ENCODE data around the gene SLC6A8.
"Not testable (repeated sequence)": the region's sequence is repeated elsewhere in the genome, so short reads cannot be mapped to it uniquely, and the experiment has no call there.

SLC6A8 gene

GRCh38 chrX:153700376-153700945 lies 12.7 kb downstream of the SLC6A8 start:
- peak overlapping the region; percentile 47 for H3K27ac ChIP-seq
- TF ChIP-seq CTCF (conservative IDR thresholded peaks at IDR 0.05; ENCODE audit: low read depth) = no peak

GRCh38 chrX:153700967-153701366 lies 13.2 kb downstream of the SLC6A8 start:
- H3K27ac ChIP-seq = peak overlapping the region; percentile 47; the same call in 1 of the 2 replicates
- DNase-seq (ENCODE audit: low spot score) = no peak
- no peak for TF ChIP-seq CTCF (conservative IDR thresholded peaks at IDR 0.05; ENCODE audit: low read depth)
- ChIA-PET CTCF (no interaction called here), POLR2A (ENCODE audit: low non-redundant PET) (no interaction called here)

More at GRCh38 chrX:153700376-153700945, 12.7 kb downstream of the SLC6A8 start:
- no peak for DNase-seq (ENCODE audit: low spot score)
- ChIA-PET CTCF (no interaction called here), POLR2A (ENCODE audit: low non-redundant PET) (no interaction called here)

- ChIA-PET CTCF (no interaction called here), POLR2A (ENCODE audit: low non-redundant PET) (no interaction called here)
- no peak for TF ChIP-seq CTCF (conservative IDR thresholded peaks at IDR 0.05; ENCODE audit: low read depth)
- no peak overlapping the region for H3K27ac ChIP-seq
- no peak for DNase-seq (ENCODE audit: low spot score)
Observed at GRCh38 chrX:153701706-153702105, 14.0 kb downstream of the SLC6A8 start.

GRCh38 chrX:153702336-153703035 lies 14.8 kb downstream of the SLC6A8 start:
- ChIA-PET CTCF (no interaction called here), POLR2A (ENCODE audit: low non-redundant PET) (no interaction called here)
- no peak for TF ChIP-seq CTCF (conservative IDR thresholded peaks at IDR 0.05; ENCODE audit: low read depth)
- H3K27ac ChIP-seq = peak overlapping the region; percentile 79
- no peak for DNase-seq (ENCODE audit: low spot score)

GRCh38 chrX:153703036-153703370 lies 15.3 kb downstream of the SLC6A8 start:
- no peak for DNase-seq (ENCODE audit: low spot score)
- ChIA-PET POLR2A (ENCODE audit: low non-redundant PET) (no interaction called here), CTCF (no interaction called here)
- H3K27ac ChIP-seq = peak overlapping the region; percentile 79
- TF ChIP-seq CTCF (conservative IDR thresholded peaks at IDR 0.05; ENCODE audit: low read depth) = no peak

- no peak for TF ChIP-seq CTCF (conservative IDR thresholded peaks at IDR 0.05; ENCODE audit: low read depth)
- POLR2A ChIA-PET (ENCODE audit: low non-redundant PET) = no interaction called here
- CTCF ChIA-PET = no interaction called here
Observed at GRCh38 chrX:153704021-153704526, 16.3 kb downstream of the SLC6A8 start.

GRCh38 chrX:153704631-153705402 lies 17.1 kb downstream of the SLC6A8 start:
- DNase-seq (ENCODE audit: low spot score); POLR2A ChIA-PET (ENCODE audit: low non-redundant PET): not testable (repeated sequence)
- H3K27ac ChIP-seq = peak overlapping the region; percentile 79
- CTCF ChIA-PET = interaction anchor here (0.7 kb wide), 1 partner anchor 36 kb away, joined by 5 read pairs; no protein-coding TSS in a partner anchor

More at GRCh38 chrX:153704021-153704526, 16.3 kb downstream of the SLC6A8 start:
- H3K27ac ChIP-seq = peak overlapping the region; percentile 79
- DNase-seq (ENCODE audit: low spot score) = no peak

- H3K27ac ChIP-seq = peak overlapping the region; percentile 79
- CTCF ChIA-PET = interaction anchor here (0.7 kb wide), 1 partner anchor 37 kb away, joined by 5 read pairs; no protein-coding TSS in a partner anchor
- POLR2A ChIA-PET (ENCODE audit: low non-redundant PET); DNase-seq (ENCODE audit: low spot score): not testable (repeated sequence)
Observed at GRCh38 chrX:153705403-153706060, 17.8 kb downstream of the SLC6A8 start.
